A549 (cell line): Measurements from ENCODE around the gene FOXR1. TPM values are rescaled to one million over a fixed set of nuclear protein-coding genes. Genes with fewer than 3 reads are reported as not detected.
A peak's percentile ranks its signal among the peaks of the same experiment; 100 is the strongest.

ENCODE experiments used
- ATAC-seq, 2 experiments: fragments of 200-7000 bp in 1 of 2; fragments of >200 bp in 1 of 2; cut with Nextera tagmentation in 1 of 2; cut with Tn5 transposase in 1 of 2; 3 replicates each; pipeline versions ENCODE4 v1.8.0 to v1.9.1; 2018 to 2020; ENCODE audit warnings: mild to moderate bottlenecking in 1 of 2, moderate library complexity in 1 of 2
- CTCF ChIA-PET: fragments of 300-600 bp; sonication (Branson Sonifier 250); formaldehyde crosslinking; extraction: SDS; loops from one replicate; lab custom pipeline; 2021; ENCODE audit warnings: antibody characterized with exemption, inconsistent platforms; lab: Yijun Ruan, JAX
- POLR2A ChIA-PET: fragments of 350-600 bp; formaldehyde crosslinking; extraction: SDS; loops from one replicate; lab custom pipeline; 2021; ENCODE audit warnings: antibody characterized with exemption, inconsistent platforms; lab: Yijun Ruan, JAX
- DNase-seq, 2 experiments: peaks; one replicate each; pipeline versions ENCODE4 v3.0.0 to v3.0.0-alpha.2; 2011 to 2016; ENCODE audit warnings: low read depth in 1 of 2, low spot score in 1 of 2
- FAIRE-seq: peaks from 2 replicates; lab custom pipeline; 2011; peaks lifted over from hg19 to GRCh38; lab: Jason Lieb, UNC
- H3K27ac ChIP-seq, 2 experiments: fragments of >200 bp; sonication (Bioruptor Twin); formaldehyde crosslinking; 3 replicates each; pipeline ENCODE4 v1.5.1; 2016 to 2017
- H3K4me1 ChIP-seq: fragments of >200 bp; sonication (Bioruptor Twin); formaldehyde crosslinking; 3 replicates; pipeline ENCODE4 v1.6.1; 2016
- H3K4me2 ChIP-seq: fragments of >200 bp; sonication (Bioruptor Twin); formaldehyde crosslinking; 3 replicates; pipeline ENCODE4 v1.6.1; 2016
- H3K4me3 ChIP-seq: fragments of >200 bp; sonication (Bioruptor Twin); formaldehyde crosslinking; 3 replicates; pipeline ENCODE4 v1.5.1; 2016
- H3K9me3 ChIP-seq: fragments of >200 bp; sonication (Bioruptor Twin); formaldehyde crosslinking; 3 replicates; pipeline ENCODE4 v1.6.1; 2016
- CBX2 ChIP-seq: fragments of 200-600 bp; sonication (generic); IDR thresholded peaks from 2 replicates; pipeline ENCODE4 v1.6.1; 2016; ENCODE audit warnings: low read depth, mild to moderate bottlenecking, borderline replicate concordance
- CBX8 ChIP-seq: fragments of 200-600 bp; sonication (generic); IDR thresholded peaks from 2 replicates; pipeline ENCODE4 v1.6.1; 2016
- CEBPB ChIP-seq, 2 experiments: fragments of >200 bp in 1 of 2; sonication (Bioruptor Twin) in 1 of 2; formaldehyde crosslinking in 1 of 2; IDR thresholded peaks; 2 replicates each; pipeline ENCODE4 v1.6.1; 2012 to 2016
- EHF ChIP-seq: fragments of 250-450 bp; sonication (Bioruptor Pico); IDR thresholded peaks from 2 replicates; pipeline ENCODE4 v1.5.0; 2020; ENCODE audit warnings: mild to moderate bottlenecking
- EHMT2 ChIP-seq: fragments of 200-600 bp; sonication (generic); IDR thresholded peaks from 2 replicates; pipeline ENCODE4 v1.6.1; 2016; ENCODE audit warnings: antibody characterized with exemption, low read depth, mild to moderate bottlenecking, moderate library complexity
- FOSL2 ChIP-seq, 2 experiments: fragments of 450-650 bp in 1 of 2; fragments of >200 bp in 1 of 2; sonication (Bioruptor Twin) in 1 of 2; formaldehyde crosslinking; IDR thresholded peaks; 2 replicates each; pipeline versions ENCODE4 v1.5.0 to v1.6.1; 2016 to 2020; ENCODE audit warnings: mild to moderate bottlenecking in 1 of 2, moderate library complexity in 1 of 2
- GATA3 ChIP-seq: IDR thresholded peaks from 2 replicates; pipeline ENCODE4 v1.6.1; 2012; ENCODE audit warnings: borderline replicate concordance
- HDAC2 ChIP-seq: fragments of 200-600 bp; sonication (generic); IDR thresholded peaks from 2 replicates; pipeline ENCODE4 v1.6.1; 2016
- JUN ChIP-seq, 2 experiments: fragments of >200 bp; sonication (Bioruptor Twin); formaldehyde crosslinking; IDR thresholded peaks; 2 replicates in 1 of 2; 3 replicates in 1 of 2; pipeline ENCODE4 v1.6.1; 2016 to 2017
- JUNB ChIP-seq: fragments of >200 bp; sonication (Bioruptor Twin); formaldehyde crosslinking; IDR thresholded peaks from 2 replicates; pipeline ENCODE4 v1.6.1; 2016
- MAFK ChIP-seq: fragments of 450-650 bp; IDR thresholded peaks from 2 replicates; pipeline ENCODE4 v1.6.1; 2014; ENCODE audit not compliant: partially characterized antibody
- MYC ChIP-seq: IDR thresholded peaks from 2 replicates; pipeline ENCODE4 v1.6.1; 2012; ENCODE audit warnings: mild to moderate bottlenecking, inconsistent platforms, low read length, improper control_type of control experiment, borderline replicate concordance
- NFE2L2 ChIP-seq: fragments of 150-350 bp; conservative IDR thresholded peaks from 2 replicates; pipeline ENCODE4 v1.6.1; 2014; ENCODE audit warnings: low read length
- POLR2A ChIP-seq: IDR thresholded peaks from 2 replicates; pipeline ENCODE4 v1.6.1; 2012; ENCODE audit warnings: mild to moderate bottlenecking, low read length
- POLR2AphosphoS2 ChIP-seq: conservative IDR thresholded peaks from 2 replicates; pipeline ENCODE4 v1.6.1; 2012; ENCODE audit warnings: low read length, improper control_type of control experiment, inconsistent platforms
- RAD21 ChIP-seq, 2 experiments: fragments of >200 bp in 1 of 2; sonication (Bioruptor Twin) in 1 of 2; formaldehyde crosslinking in 1 of 2; IDR thresholded peaks in 1 of 2; conservative IDR thresholded peaks in 1 of 2; 2 replicates in 1 of 2; 3 replicates in 1 of 2; pipeline ENCODE4 v1.6.1; 2012 to 2018; ENCODE audit warnings: inconsistent platforms in 1 of 2
- RARB ChIP-seq: fragments of 250-450 bp; sonication (Bioruptor Pico); IDR thresholded peaks from 2 replicates; pipeline ENCODE4 v1.8.0; 2021; ENCODE audit warnings: mild to moderate bottlenecking, moderate library complexity
- RCOR1 ChIP-seq: fragments of 150-350 bp; IDR thresholded peaks from 2 replicates; pipeline ENCODE4 v1.6.1; 2014; ENCODE audit warnings: antibody characterized with exemption, low read length, low read depth
- SMC3 ChIP-seq: fragments of >200 bp; sonication (Bioruptor Twin); formaldehyde crosslinking; IDR thresholded peaks from 3 replicates; pipeline ENCODE4 v1.6.1; 2018; ENCODE audit warnings: inconsistent platforms
- TFCP2L1 ChIP-seq: fragments of 250-450 bp; sonication (Bioruptor Pico); IDR thresholded peaks from 2 replicates; pipeline ENCODE4 v1.5.0; 2021; ENCODE audit warnings: mild to moderate bottlenecking
- TP53 ChIP-seq: fragments of 250-450 bp; sonication (Bioruptor Pico); IDR thresholded peaks from 2 replicates; pipeline ENCODE4 v1.5.0; 2021; ENCODE audit warnings: mild to moderate bottlenecking, moderate library complexity
- ZC3H11A ChIP-seq: fragments of 450-650 bp; IDR thresholded peaks from 2 replicates; pipeline ENCODE4 v1.6.1; 2014; ENCODE audit warnings: antibody characterized with exemption, mild to moderate bottlenecking
- ZNF302 ChIP-seq: fragments of 250-450 bp; sonication (Bioruptor Pico); IDR thresholded peaks from 2 replicates; pipeline ENCODE4 v1.9.0; 2021; ENCODE audit warnings: inconsistent platforms, mild to moderate bottlenecking, moderate library complexity
- WGBS: methylation state at CpG from one replicate; pipeline ENCODE4 v1.1.6; 2017; ENCODE audit errors: missing lambda C conversion rate; 5-methylcytosine and 5-hydroxymethylcytosine counted together
- polyA plus RNA-seq, 4 experiments: library from polyadenylated mRNA; depleted of rRNA in 3 of 4; stranded (reverse); fragments of >200 nt; fragmentation: RNase III in 1 of 4; extraction: RNeasy Plus Mini Kit Qiagen cat#74134 plus additional on column Dnase treatment in 1 of 4; gene quantifications; 2 replicates in 3 of 4; 3 replicates in 1 of 4; pipeline ENCODE4 v1.2.3, GENCODE V29; 2011 to 2017
- TF ChIP-seq, protein P1 (sequence below): IDR thresholded peaks from 2 replicates; pipeline ENCODE4 v1.6.1; 2012
- TF ChIP-seq, protein P2 (sequence below): fragments of 450-650 bp; IDR thresholded peaks from 2 replicates; pipeline ENCODE4 v1.6.1; 2014; ENCODE audit warnings: antibody characterized with exemption
- TF ChIP-seq, protein P3 (sequence below): fragments of >200 bp; sonication (Bioruptor Twin); formaldehyde crosslinking; IDR thresholded peaks from 3 replicates; pipeline ENCODE4 v1.5.1; 2016
- TF ChIP-seq, protein P4 (sequence below): fragments of 150-350 bp; IDR thresholded peaks from 2 replicates; pipeline ENCODE4 v1.6.1; 2014; ENCODE audit warnings: low read depth, mild to moderate bottlenecking, low read length

Gene FOXR1
- polyA plus RNA-seq, 2 of the 4 experiments (the other 2 are of a cell fraction) = not detected

DNA sequence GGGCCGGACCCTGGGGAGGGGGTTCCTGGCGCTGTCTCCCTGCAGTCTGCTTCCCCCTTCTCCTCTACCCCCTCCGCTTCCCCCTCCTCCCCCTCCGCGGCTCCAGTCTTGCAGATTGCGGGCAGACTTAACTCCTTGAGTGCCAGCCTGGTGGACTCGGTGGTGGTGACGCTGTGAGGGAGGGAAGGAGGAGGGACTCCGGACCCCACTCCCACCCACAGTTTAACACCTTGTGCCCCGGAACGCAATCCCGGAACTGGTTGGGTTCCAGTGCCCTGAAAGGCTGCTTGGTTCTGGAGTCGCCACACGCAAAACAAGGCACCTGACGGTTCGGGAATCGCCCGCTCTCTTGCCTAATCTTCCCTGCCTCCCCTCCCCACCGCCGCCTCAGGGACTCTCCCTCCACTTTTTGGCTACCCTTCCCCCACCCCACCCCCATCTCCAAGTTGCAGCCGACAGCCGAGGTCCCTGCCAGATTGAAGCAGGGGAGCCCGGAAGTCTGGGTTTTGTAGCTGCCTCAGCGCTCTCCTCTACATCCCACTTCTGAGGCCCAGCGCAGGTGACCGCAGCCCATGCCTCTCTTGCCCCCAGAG lies 42.0 kb upstream of the FOXR1 start:
- WGBS = 0% methylated on average over 11 of the region's 26 CpGs

DNA sequence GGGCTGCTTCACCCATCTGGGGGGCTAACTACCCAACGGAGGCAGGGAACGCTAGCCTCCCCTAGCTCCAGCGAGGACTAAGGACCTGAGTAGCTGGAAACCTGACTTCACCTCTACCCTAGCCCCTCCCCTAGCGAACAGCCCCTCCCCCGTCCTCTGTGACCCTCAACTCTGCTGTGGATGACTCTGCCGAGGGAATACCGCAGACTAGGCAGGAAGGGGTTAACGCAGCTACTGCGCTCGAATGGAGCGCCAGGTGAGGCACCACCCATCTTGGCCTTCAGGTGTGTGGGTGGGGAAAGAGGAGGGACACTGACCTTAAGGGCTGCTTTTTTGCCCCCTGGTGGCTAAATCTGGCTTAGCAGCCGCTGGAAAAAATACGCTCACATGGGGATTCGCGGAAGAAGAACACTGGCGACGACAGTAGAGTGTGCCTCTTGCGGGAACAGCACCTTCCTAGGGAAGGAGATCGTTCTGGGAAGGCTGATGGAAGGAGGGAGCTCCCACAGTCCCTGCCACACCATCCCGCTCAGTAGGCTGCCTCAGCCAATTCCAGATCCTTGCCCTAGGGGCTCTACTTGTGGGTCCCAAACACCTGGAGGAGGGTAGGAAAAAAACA lies 41.4 kb upstream of the FOXR1 start:
- peak overlapping the region; percentile 94 for H3K4me3 ChIP-seq
- H3K27ac ChIP-seq = peak overlapping the region; percentile 98 to 100
- H3K9me3 ChIP-seq = no peaks in the 10 kb centered on the region
- H3K4me2 ChIP-seq = peak overlapping the region; percentile 100
- DNase-seq (peak in 1 of 2 experiments; percentile 81), FAIRE-seq (no peak), ATAC-seq (peak; percentile 6 to 26; a peak in 3 of 6 replicates)
- H3K4me1 ChIP-seq = peaks cover 27% of the 10 kb centered on the region
- CTCF ChIA-PET = interaction anchor here (0.6 to 6.6 kb wide), 22 partner anchors 9 to 240 kb away, joined by 3 to 55 read pairs (median 4); partner anchors contain the start of genes DDX6 and UPK2
- POLR2A ChIA-PET = interaction anchor here (0.6 to 1.0 kb wide), 2 partner anchors 22 to 30 kb away, joined by 3 to 4 read pairs; no protein-coding TSS in a partner anchor
- WGBS = 4% methylated on average over 11 of the region's 20 CpGs
- TF ChIP-seq POLR2AphosphoS2 (no peak), EHMT2 (no peak), POLR2A (no peak), JUNB (no peak), HDAC2 (no peak), GATA3 (no peak; the same call in 1 of the 2 replicates), RAD21 (conservative IDR thresholded peaks at IDR 0.05 in 1 of 2, IDR thresholded peaks at IDR 0.05 in 1 of 2) (peak; percentile 55 to 66), TP53 (no peak), SMC3 (peak; percentile 86)
- TF ChIP-seq, protein P1, sequence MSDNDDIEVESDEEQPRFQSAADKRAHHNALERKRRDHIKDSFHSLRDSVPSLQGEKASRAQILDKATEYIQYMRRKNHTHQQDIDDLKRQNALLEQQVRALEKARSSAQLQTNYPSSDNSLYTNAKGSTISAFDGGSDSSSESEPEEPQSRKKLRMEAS = peak; percentile 58
- TF ChIP-seq, protein P2, sequence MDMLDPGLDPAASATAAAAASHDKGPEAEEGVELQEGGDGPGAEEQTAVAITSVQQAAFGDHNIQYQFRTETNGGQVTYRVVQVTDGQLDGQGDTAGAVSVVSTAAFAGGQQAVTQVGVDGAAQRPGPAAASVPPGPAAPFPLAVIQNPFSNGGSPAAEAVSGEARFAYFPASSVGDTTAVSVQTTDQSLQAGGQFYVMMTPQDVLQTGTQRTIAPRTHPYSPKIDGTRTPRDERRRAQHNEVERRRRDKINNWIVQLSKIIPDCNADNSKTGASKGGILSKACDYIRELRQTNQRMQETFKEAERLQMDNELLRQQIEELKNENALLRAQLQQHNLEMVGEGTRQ = no peak
- TF ChIP-seq, protein P3, sequence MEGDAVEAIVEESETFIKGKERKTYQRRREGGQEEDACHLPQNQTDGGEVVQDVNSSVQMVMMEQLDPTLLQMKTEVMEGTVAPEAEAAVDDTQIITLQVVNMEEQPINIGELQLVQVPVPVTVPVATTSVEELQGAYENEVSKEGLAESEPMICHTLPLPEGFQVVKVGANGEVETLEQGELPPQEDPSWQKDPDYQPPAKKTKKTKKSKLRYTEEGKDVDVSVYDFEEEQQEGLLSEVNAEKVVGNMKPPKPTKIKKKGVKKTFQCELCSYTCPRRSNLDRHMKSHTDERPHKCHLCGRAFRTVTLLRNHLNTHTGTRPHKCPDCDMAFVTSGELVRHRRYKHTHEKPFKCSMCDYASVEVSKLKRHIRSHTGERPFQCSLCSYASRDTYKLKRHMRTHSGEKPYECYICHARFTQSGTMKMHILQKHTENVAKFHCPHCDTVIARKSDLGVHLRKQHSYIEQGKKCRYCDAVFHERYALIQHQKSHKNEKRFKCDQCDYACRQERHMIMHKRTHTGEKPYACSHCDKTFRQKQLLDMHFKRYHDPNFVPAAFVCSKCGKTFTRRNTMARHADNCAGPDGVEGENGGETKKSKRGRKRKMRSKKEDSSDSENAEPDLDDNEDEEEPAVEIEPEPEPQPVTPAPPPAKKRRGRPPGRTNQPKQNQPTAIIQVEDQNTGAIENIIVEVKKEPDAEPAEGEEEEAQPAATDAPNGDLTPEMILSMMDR = peak; percentile 74
- TF ChIP-seq, all 56 proteins: peak for 4

More for the DNA sequence above, 42.0 kb upstream of the FOXR1 start:
- peak overlapping the region; percentile 100 for H3K4me2 ChIP-seq
- H3K27ac ChIP-seq = peak overlapping the region; percentile 98 to 100
- H3K4me1 ChIP-seq = peaks cover 27% of the 10 kb centered on the region
- ATAC-seq (peak; percentile 42 to 57), DNase-seq (peak; percentile 83 to 92), FAIRE-seq (no peak)
- CTCF ChIA-PET = interaction anchor here (1.0 to 6.6 kb wide), 15 partner anchors 10 to 240 kb away, joined by 3 to 55 read pairs (median 4); partner anchors contain the start of genes DDX6 and UPK2
- H3K9me3 ChIP-seq = no peaks in the 10 kb centered on the region
- POLR2A ChIA-PET = interaction anchor here (0.6 to 1.0 kb wide), 2 partner anchors 21 to 30 kb away, joined by 3 to 4 read pairs; no protein-coding TSS in a partner anchor
- H3K4me3 ChIP-seq = peak overlapping the region; percentile 94
- no peak for TF ChIP-seq ZNF302
- TF ChIP-seq CEBPB (IDR thresholded peaks at IDR 0.05) = peak; percentile 31 to 41; a peak in 2 of 4 replicates

DNA sequence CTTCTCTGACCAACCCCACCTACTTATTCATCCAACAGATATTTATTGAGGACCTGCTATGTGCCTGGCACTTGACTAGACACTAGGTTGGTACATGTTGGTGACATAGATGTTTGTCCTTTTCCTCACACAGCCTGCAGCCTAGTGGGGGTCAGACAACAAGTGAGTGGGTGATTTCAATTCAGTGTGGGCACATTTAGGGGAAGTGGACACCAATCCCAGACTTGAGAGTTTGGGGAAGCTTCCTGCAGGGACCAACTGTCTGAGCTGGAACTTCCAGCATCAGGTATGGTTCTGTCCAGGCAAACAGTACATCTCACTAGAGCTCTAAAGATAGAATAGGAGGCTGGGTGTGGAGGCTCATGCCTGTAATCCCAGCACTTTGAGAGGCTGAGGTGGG lies 40.0 kb upstream of the FOXR1 start:
- ChIA-PET POLR2A (no interaction called here), CTCF (interaction anchor here (0.9 to 6.6 kb wide), 7 partner anchors 8 to 171 kb away, joined by 3 to 55 read pairs (median 15); partner anchors contain the start of genes DDX6 and UPK2)
- FAIRE-seq = no peak
- no peak for DNase-seq
- no peak for ATAC-seq
- H3K4me2 ChIP-seq = no peak overlapping the region
- peaks cover 23% of the 10 kb centered on the region for H3K4me1 ChIP-seq
- H3K27ac ChIP-seq = no peak overlapping the region
- H3K9me3 ChIP-seq = no peaks in the 10 kb centered on the region
- no peak for TF ChIP-seq MYC
- TF ChIP-seq RCOR1 = no peak
- no peak for TF ChIP-seq JUN (IDR thresholded peaks at IDR 0.05)
- no peak for TF ChIP-seq CEBPB (IDR thresholded peaks at IDR 0.05)
- TF ChIP-seq, protein P2 = no peak
- no peak for TF ChIP-seq ZC3H11A
- no peak for TF ChIP-seq RAD21 (conservative IDR thresholded peaks at IDR 0.05 in 1 of 2, IDR thresholded peaks at IDR 0.05 in 1 of 2)
- TF ChIP-seq TFCP2L1 (CRISPR knock-in tag) = no peak
- TF ChIP-seq RARB (CRISPR knock-in tag) = no peak
- no peak for TF ChIP-seq CBX2
- no peak for TF ChIP-seq TP53
- TF ChIP-seq, protein P4, sequence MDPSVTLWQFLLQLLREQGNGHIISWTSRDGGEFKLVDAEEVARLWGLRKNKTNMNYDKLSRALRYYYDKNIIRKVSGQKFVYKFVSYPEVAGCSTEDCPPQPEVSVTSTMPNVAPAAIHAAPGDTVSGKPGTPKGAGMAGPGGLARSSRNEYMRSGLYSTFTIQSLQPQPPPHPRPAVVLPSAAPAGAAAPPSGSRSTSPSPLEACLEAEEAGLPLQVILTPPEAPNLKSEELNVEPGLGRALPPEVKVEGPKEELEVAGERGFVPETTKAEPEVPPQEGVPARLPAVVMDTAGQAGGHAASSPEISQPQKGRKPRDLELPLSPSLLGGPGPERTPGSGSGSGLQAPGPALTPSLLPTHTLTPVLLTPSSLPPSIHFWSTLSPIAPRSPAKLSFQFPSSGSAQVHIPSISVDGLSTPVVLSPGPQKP = no peak
- TF ChIP-seq CBX8 = no peak
- TF ChIP-seq EHF = no peak
- TF ChIP-seq MAFK = no peak
- no peak for TF ChIP-seq FOSL2 (IDR thresholded peaks at IDR 0.05)
- TF ChIP-seq FOSL2 (CRISPR knock-in tag; IDR thresholded peaks at IDR 0.05) = no peak
- TF ChIP-seq NFE2L2 = no peak
- H3K4me3 ChIP-seq = no peak overlapping the region
